Esophagus squamous epithelium (tissue), 5 donors: ENCODE results near the gene GSE1. TPM values are rescaled to one million over a fixed set of nuclear protein-coding genes. Genes with fewer than 3 reads are reported as not detected.

Experiments
- DNase-seq: peaks from one replicate; lab custom pipeline; 2025; lab: John Stamatoyannopoulos, UW
- H3K27ac ChIP-seq, 4 donors: fragments of 200-600 bp; sonication (generic); one replicate each; pipeline ENCODE4 v1.5.1; 2016 to 2019; ENCODE audit warnings: mild to moderate bottlenecking in 1 of 4
- H3K27me3 ChIP-seq, 4 donors: fragments of 200-600 bp; sonication (generic); 1 replicate in 3 of 4; 2 replicates in 1 of 4; pipeline versions ENCODE4 v1.5.1 to v1.6.0; 2017 to 2021; ENCODE audit warnings: antibody characterized with exemption in 1 of 4
- H3K36me3 ChIP-seq, 3 donors: fragments of 200-600 bp; sonication (generic); one replicate each; pipeline ENCODE4 v1.5.1; 2016 to 2019
- H3K4me1 ChIP-seq, 3 donors: fragments of 200-600 bp; sonication (generic); one replicate each; pipeline ENCODE4 v1.5.1; 2017 to 2019
- H3K4me3 ChIP-seq, 4 donors: fragments of 200-600 bp; sonication (generic); 1 replicate in 3 of 4; 2 replicates in 1 of 4; pipeline ENCODE4 v1.5.1; 2016 to 2019; ENCODE audit warnings: mild to moderate bottlenecking in 2 of 4, moderate library complexity in 1 of 4
- H3K9me3 ChIP-seq, 3 donors: fragments of 200-600 bp; sonication (generic); one replicate each; pipeline ENCODE4 v1.5.1; 2016 to 2019
- CTCF ChIP-seq, 6 experiments: fragments of 450-650 bp in 4 of 6; fragments of 200-600 bp in 2 of 6; sonication (generic) in 2 of 6; IDR thresholded peaks; one replicate each; pipeline ENCODE4 v1.5.1; 2016 to 2019; ENCODE audit warnings: antibody characterized with exemption in 6 of 6, mild to moderate bottlenecking in 4 of 6, moderate library complexity in 4 of 6
- POLR2A ChIP-seq, 4 donors: fragments of 450-650 bp; IDR thresholded peaks; one replicate each; pipeline ENCODE4 v1.6.1; 2017; ENCODE audit warnings: antibody characterized with exemption in 4 of 4, mild to moderate bottlenecking in 4 of 4, moderate library complexity in 3 of 4
- WGBS, 2 donors: methylation state at CpG; one replicate each; pipeline ENCODE4 v1.1.5; 2018; 5-methylcytosine and 5-hydroxymethylcytosine counted together
- intact Hi-C: fragments of 100-400 bp; cut with DNase I; formaldehyde crosslinking; loops from one replicate; pipeline ENCODE4 v1.15.0; 2022
- total RNA-seq, 4 donors: library from RNA; depleted of rRNA; stranded (reverse); fragments of >200 nt; gene quantifications; one replicate each; pipeline ENCODE4 v1.1.0, GENCODE V29; 2016
- donor health status: DM: yes; HTN: yes; CAD: no.

GSE1 gene
- total RNA-seq, 4 donors from 2014 or later, result 24.6 to 33.6 (median 28.9) TPM

- H3K27ac ChIP-seq, result no peak overlapping the region
- no peaks in the 10 kb centered on the region for H3K27me3 ChIP-seq
- H3K9me3 ChIP-seq, result no peaks in the 10 kb centered on the region
- H3K4me1 ChIP-seq, result no peaks in the 10 kb centered on the region
- WGBS, 2 donors, result 87 to 94% methylated on average over 8 to 9 of the region's 16 CpGs
- H3K4me3 ChIP-seq, result no peak overlapping the region
- intact Hi-C loops, result no loop called here
- TF ChIP-seq CTCF (IDR thresholded peaks at IDR 0.05) (no peak), POLR2A (IDR thresholded peaks at IDR 0.05) (no peak)
- DNase-seq, result no peak
- H3K36me3 ChIP-seq, result peaks cover 60 to 100% (median 61%) of the 10 kb centered on the region in 3 donors
Observed at GRCh38 chr16:85667841-85668413, 54.8 kb downstream of the GSE1 start.

DNA sequence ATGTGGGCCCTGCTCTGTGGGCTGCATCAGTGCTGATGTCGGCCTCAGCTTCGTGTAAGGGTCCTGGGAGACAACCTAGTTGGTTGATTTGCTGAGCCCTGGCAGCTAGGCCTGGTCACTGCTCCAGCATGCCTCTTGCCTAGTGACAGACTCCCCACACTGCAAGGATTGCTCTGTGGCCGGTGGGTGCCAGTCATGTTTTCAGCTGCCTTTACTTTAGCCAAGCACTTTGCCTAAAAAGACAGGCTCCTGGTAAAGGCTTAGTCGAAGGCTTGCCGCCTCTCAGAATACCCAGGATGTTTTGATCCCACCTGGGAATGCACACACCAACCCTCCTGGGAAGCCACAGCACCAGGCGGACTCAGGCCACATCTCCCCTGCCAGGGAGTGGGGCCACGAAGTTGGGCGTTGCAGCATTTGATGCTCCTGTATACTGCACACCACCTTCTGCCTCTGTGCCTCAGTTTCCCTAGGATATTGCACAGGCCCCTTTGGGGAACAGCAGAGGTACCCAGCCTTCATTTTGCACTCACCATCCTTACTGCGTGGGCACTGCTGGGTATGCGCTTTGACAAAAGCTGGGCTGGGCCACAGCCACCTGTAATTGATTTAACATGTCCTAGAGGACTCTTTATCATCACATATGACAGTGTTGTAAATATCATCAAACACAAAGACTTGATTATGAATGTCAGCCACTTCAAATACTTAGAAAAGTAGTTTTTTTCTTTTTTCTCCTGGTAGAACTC, 55.7 kb downstream of the GSE1 start:
- intact Hi-C loops, result no loop called here
- Histone ChIP-seq H3K27me3 (no peaks in the 10 kb centered on the region), H3K27ac (no peak overlapping the region), H3K36me3 (peaks cover 51 to 100% (median 53%) of the 10 kb centered on the region in 3 donors), H3K9me3 (no peaks in the 10 kb centered on the region), H3K4me3 (no peak overlapping the region), H3K4me1 (peaks cover 0 to 6% (median 5%) of the 10 kb centered on the region in 3 donors)
- WGBS, 2 donors, result 81 to 91% methylated on average over 6 to 9 of the region's 10 CpGs
- no peak for TF ChIP-seq CTCF (IDR thresholded peaks at IDR 0.05)
- TF ChIP-seq POLR2A (IDR thresholded peaks at IDR 0.05), result no peak
- no peak for DNase-seq

DNA sequence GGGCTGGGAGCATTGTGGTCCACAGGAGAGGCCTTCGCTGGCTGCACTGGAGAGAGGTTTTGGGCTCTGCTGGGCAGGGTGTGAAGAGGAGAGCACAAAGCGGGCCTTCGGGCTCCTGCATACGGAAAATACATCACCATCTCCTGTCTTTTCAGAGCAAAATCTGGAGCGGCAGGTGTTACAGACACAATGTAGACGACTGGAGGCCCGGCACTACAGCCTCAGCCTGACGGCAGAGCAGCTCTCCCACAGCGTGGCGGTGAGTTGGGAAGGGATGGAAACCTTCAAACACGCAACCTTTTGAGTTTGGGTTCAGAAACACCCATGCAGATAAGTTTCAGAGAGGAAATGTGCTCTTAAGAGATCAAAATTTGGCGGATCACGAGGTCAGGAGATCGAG, 57.7 kb downstream of the GSE1 start:
- Histone ChIP-seq H3K4me3 (no peak overlapping the region), H3K4me1 (peaks cover 0 to 15% (median 8%) of the 10 kb centered on the region in 3 donors), H3K36me3 (peaks cover 33 to 98% (median 34%) of the 10 kb centered on the region in 3 donors), H3K27me3 (no peaks in the 10 kb centered on the region), H3K27ac (no peak overlapping the region), H3K9me3 (no peaks in the 10 kb centered on the region)
- DNase-seq, result no peak
- WGBS, 2 donors, result 92 to 97% methylated on average over 9 to 14 of the region's 14 CpGs
- intact Hi-C loops, result no loop called here
- TF ChIP-seq POLR2A (IDR thresholded peaks at IDR 0.05), result no peak
- no peak for TF ChIP-seq CTCF (IDR thresholded peaks at IDR 0.05)

- WGBS, 2 donors, result 52 to 69% methylated on average over 14 to 16 of the region's 19 CpGs
- no peak overlapping the region for H3K4me3 ChIP-seq
- DNase-seq, result no peak
- peaks cover 11 to 98% (median 17%) of the 10 kb centered on the region in 3 donors for H3K36me3 ChIP-seq
- H3K9me3 ChIP-seq, result no peaks in the 10 kb centered on the region
- peaks cover 0 to 15% (median 8%) of the 10 kb centered on the region in 3 donors for H3K4me1 ChIP-seq
- intact Hi-C loops, result no loop called here
- no peaks in the 10 kb centered on the region for H3K27me3 ChIP-seq
- H3K27ac ChIP-seq, result peak overlapping the region in 2 of 4 donors; percentile 9 to 60
- no peak for TF ChIP-seq POLR2A (IDR thresholded peaks at IDR 0.05)
- no peak for TF ChIP-seq CTCF (IDR thresholded peaks at IDR 0.05)
Observed at GRCh38 chr16:85673529-85674417, 60.7 kb downstream of the GSE1 start.
